Activated T-helper 2 cell treated with anti-CD3 and anti-CD28 coated beads, Interferon-gamma antibody, Interleukin-2, Interleukin-4, amounts not matched to agents 10 μg/mL and 5 μg/mL and 100 μg/mL, durations not matched to agents 14 hours and 24 hours and 36 hours (primary cell): Measurements from ENCODE around the gene USP47. TPM values are rescaled to one million over a fixed set of nuclear protein-coding genes. Genes with fewer than 3 reads are reported as not detected.

Experiments
- DNase-seq: peaks from one replicate; pipeline ENCODE4 v3.0.0; 2021; ENCODE audit warnings: low spot score
- H3K27ac Mint-ChIP-seq: one replicate; pipeline ENCODE4 v1.8.0; 2021; ENCODE audit warnings: mixed read lengths
- H3K27me3 Mint-ChIP-seq: one replicate; pipeline ENCODE4 v1.8.0; 2021; ENCODE audit warnings: low read depth, mixed read lengths
- H3K36me3 Mint-ChIP-seq: one replicate; pipeline ENCODE4 v1.8.0; 2021; ENCODE audit warnings: low read depth, mixed read lengths
- H3K4me1 Mint-ChIP-seq: one replicate; pipeline ENCODE4 v1.8.0; 2021; ENCODE audit warnings: low read depth, mixed read lengths
- H3K4me3 Mint-ChIP-seq: one replicate; pipeline ENCODE4 v1.8.0; 2021; ENCODE audit warnings: low read depth, mild to moderate bottlenecking, moderate library complexity, mixed read lengths
- H3K9me3 Mint-ChIP-seq: one replicate; pipeline ENCODE4 v1.8.0; 2021; ENCODE audit warnings: mixed read lengths
- intact Hi-C: fragments of 100-400 bp; cut with micrococcal nuclease; formaldehyde crosslinking; loops from one replicate; pipeline ENCODE4 v1.15.1; 2023
- total RNA-seq: library from RNA; stranded (reverse); gene quantifications from 2 replicates; pipeline ENCODE4 v1.2.3, GENCODE V29; 2022

The USP47 gene
- total RNA-seq, 1 donor from 2014 or later: 55.8 TPM

DNA sequence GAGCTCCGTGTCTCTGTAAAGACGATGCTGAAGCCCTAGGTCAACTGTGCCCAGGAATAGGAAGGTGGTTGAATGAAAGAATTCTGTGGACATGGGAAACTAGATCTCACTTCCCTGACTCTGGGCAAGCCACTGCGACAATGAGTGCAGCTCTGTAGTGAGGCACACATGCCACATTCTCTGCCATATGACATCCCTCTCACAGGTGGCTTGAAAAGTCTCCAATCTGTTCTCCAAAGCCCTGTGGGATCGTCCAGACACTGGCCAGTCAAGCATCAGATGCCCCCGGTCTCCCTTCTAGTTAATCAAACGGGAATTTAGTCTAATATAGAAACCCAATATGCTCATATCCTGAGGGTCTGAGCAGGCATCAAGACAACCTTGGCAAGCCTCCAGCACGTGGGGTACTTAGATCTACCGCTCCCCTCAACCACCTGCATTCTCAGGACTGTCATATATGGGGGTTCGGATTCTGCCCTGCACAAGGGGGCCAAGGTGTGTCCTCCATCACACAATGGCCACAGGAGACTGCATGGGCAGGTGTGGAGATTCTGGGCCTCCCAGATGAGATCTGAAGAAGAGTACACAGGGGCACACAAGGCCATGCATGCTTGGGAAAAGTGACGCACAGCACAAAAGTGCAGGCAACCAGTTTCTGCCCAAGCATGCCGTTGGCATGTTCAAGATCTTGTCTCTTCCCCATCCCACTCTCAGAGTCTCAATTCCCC, 154.7 kb downstream of the USP47 start:
- intact Hi-C loops: no loop called here

DNA sequence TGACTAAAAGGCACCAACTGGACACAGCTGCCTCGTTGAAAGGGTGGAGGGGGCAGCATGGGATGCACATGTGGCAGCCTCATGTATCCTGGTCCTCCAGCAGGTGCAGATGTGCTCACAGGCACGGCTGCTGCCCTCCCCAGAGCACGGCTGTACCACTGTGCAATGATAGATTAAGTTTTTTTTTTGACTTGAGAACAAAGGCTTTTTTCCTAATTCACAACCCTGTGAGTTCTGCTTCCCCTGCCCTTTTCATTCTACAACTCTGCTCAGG, 155.2 kb downstream of the USP47 start:
- Mint-ChIP-seq H3K27ac (no peak overlapping the region), H3K36me3 (no peaks in the 10 kb centered on the region), H3K9me3 (no peaks in the 10 kb centered on the region), H3K4me1 (peaks cover 13% of the 10 kb centered on the region), H3K27me3 (peaks cover 20% of the 10 kb centered on the region), H3K4me3 (no peak overlapping the region)
- no peak for DNase-seq
- intact Hi-C loops: no loop called here

More for the DNA sequence above, 154.7 kb downstream of the USP47 start:
- Mint-ChIP-seq H3K27ac (no peak overlapping the region), H3K36me3 (no peaks in the 10 kb centered on the region), H3K9me3 (no peaks in the 10 kb centered on the region), H3K4me1 (peaks cover 13% of the 10 kb centered on the region), H3K4me3 (no peak overlapping the region), H3K27me3 (peaks cover 20% of the 10 kb centered on the region)
- DNase-seq: no peak

DNA sequence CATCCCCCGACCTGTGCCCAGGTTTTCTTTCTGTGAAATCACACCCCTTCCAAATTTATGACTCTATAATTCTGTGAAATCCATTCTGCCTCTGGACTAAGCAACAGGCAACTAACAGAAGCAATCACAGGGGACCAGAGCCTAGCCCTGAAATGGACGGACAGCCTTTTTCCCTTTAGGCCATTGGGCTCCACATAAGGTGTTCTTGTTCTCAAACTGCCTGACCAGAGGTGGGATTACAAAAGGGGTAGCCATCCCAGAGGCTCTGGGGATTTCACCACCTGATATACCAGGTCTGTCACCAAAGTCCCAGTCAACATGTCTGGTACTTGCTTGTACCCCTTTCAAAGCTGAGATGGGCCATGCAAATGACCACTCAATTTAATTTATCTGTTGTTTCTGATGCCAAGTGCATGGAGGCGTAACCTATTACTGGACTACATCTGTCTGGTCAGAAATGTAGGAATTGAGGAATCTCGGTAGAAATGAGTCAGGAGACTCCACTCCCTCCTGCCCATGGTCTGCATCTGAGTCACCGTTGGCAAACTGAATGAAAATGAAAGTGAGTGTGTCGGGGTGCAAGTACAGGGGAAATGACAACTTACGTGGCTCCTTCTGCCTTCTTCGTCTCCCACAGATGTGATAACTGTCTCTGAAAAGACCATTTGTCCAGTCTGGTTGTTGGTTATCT, 156.5 kb downstream of the USP47 start:
- DNase-seq: no peak
- Mint-ChIP-seq H3K36me3 (no peaks in the 10 kb centered on the region), H3K27me3 (peaks cover 25% of the 10 kb centered on the region), H3K4me3 (peak overlapping the region; percentile 15), H3K4me1 (peaks cover 13% of the 10 kb centered on the region), H3K9me3 (no peaks in the 10 kb centered on the region), H3K27ac (no peak overlapping the region)
- intact Hi-C loops: no loop called here

DNA sequence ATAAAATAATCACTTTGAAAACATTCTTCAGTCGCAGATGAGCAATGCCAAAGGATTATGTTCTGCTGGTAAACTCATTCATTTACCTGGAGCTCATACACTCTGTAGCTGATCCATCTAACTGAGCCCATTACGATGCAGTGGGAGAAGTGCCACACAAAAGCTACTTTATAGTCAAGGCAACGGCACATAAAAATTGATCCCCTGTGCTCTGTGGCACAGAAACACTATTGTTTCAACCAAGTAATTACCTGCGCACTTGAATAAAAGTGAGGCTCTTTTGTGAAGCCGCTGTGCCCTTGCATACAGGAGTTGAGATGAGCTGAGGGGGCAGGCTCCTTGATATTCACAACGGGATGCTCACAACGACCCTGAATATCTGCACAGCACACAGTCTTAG, 159.4 kb downstream of the USP47 start:
- DNase-seq: no peak
- no peak overlapping the region for H3K4me3 Mint-ChIP-seq
- peaks cover 34% of the 10 kb centered on the region for H3K27me3 Mint-ChIP-seq
- no peak overlapping the region for H3K27ac Mint-ChIP-seq
- H3K4me1 Mint-ChIP-seq: peaks cover 13% of the 10 kb centered on the region
- no peaks in the 10 kb centered on the region for H3K9me3 Mint-ChIP-seq
- intact Hi-C loops: no loop called here
- no peaks in the 10 kb centered on the region for H3K36me3 Mint-ChIP-seq

DNA sequence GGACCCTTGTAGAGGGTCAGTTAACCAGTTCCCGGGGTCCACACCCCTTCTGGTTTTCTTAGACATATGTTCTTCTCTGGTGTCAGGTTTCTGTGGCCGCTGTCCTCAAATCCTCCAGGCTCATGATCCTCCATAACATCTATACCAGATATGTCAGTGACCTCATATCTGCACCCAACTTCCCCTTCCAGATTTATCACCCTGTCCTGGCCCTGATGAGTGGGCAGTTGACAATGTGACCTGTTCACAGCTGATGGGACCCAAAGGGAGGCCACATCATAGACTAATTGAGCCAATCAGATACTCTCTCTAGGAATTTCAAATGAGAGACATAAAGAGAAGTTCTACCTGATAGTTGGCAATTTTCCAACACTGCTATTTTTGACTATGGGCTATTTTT, 161.6 kb downstream of the USP47 start:
- no peaks in the 10 kb centered on the region for H3K9me3 Mint-ChIP-seq
- intact Hi-C loops: no loop called here
- H3K27me3 Mint-ChIP-seq: peaks cover 50% of the 10 kb centered on the region

DNA sequence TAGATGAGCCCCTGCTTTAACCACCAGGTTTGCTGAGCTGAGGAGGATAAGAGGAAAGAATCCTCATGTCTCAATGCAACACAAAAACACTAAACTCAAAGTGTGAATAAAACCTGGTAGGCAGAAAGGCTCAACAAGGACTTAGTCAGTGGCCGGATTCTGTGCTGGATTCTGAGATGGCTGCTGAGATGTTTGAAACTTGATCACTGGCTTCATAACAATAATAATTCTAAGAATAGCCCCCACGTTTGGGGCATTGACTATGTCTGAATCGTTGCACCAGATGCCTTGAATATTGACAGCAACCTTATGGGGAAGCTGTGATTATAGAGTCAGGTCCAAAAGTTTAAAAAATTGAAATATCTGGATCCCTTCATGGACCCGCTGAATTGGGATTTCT, 162.0 kb downstream of the USP47 start:
- no peaks in the 10 kb centered on the region for H3K9me3 Mint-ChIP-seq
- H3K27ac Mint-ChIP-seq: no peak overlapping the region
- peaks cover 53% of the 10 kb centered on the region for H3K27me3 Mint-ChIP-seq
- no peak overlapping the region for H3K4me3 Mint-ChIP-seq
- no peak for DNase-seq
- peaks cover 4% of the 10 kb centered on the region for H3K4me1 Mint-ChIP-seq
- intact Hi-C loops: no loop called here
- H3K36me3 Mint-ChIP-seq: no peaks in the 10 kb centered on the region

More for the DNA sequence above, 161.6 kb downstream of the USP47 start:
- DNase-seq: no peak
- H3K4me3 Mint-ChIP-seq: no peak overlapping the region
- peaks cover 8% of the 10 kb centered on the region for H3K4me1 Mint-ChIP-seq
- no peak overlapping the region for H3K27ac Mint-ChIP-seq
- no peaks in the 10 kb centered on the region for H3K36me3 Mint-ChIP-seq

DNA sequence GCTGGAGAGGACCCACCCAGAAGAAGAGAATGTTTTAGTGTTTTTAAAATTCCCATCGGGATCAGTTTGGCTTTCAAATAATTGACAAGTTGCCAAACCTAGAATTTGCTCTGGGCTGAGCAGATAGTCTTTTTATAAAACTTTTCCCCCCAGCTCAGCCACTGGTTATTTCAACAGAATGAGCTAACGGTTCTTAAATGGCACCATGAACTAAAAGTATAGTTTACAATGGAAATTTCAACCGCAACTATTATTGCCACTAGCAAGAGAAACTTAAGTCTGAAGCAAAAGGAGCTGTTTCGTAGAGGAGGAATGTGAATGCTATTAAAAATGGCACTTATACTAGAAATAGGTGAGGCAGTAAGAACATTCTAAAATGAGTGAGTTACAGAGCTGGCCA, 163.3 kb downstream of the USP47 start:
- H3K36me3 Mint-ChIP-seq: no peaks in the 10 kb centered on the region
- intact Hi-C loops: no loop called here
- H3K27me3 Mint-ChIP-seq: peaks cover 62% of the 10 kb centered on the region
- no peaks in the 10 kb centered on the region for H3K9me3 Mint-ChIP-seq
- DNase-seq: no peak
- no peak overlapping the region for H3K27ac Mint-ChIP-seq
- H3K4me1 Mint-ChIP-seq: peaks cover 5% of the 10 kb centered on the region
- no peak overlapping the region for H3K4me3 Mint-ChIP-seq

DNA sequence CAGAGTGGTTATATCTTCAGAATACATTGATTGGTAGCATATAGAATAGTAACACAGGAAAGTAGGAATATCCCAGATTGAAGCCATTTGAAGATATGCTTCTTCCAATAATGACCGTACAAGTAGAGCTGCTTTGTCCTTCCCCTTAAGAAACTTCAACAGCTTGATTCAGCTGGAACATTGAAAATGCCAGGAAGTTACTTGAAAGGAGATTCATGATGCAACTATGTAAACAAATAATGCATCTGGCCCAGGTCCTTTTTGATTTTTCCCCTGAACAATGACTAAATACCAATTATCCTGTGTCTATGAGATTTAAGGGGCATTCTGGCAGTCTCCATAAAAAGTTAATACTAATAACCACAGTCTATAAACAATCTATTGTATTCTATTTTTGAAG, 163.7 kb downstream of the USP47 start:
- H3K9me3 Mint-ChIP-seq: no peaks in the 10 kb centered on the region
- intact Hi-C loops: no loop called here
- DNase-seq: no peak
- H3K27me3 Mint-ChIP-seq: peaks cover 66% of the 10 kb centered on the region
- H3K27ac Mint-ChIP-seq: no peak overlapping the region
- H3K36me3 Mint-ChIP-seq: no peaks in the 10 kb centered on the region
- no peak overlapping the region for H3K4me3 Mint-ChIP-seq
- peaks cover 5% of the 10 kb centered on the region for H3K4me1 Mint-ChIP-seq

DNA sequence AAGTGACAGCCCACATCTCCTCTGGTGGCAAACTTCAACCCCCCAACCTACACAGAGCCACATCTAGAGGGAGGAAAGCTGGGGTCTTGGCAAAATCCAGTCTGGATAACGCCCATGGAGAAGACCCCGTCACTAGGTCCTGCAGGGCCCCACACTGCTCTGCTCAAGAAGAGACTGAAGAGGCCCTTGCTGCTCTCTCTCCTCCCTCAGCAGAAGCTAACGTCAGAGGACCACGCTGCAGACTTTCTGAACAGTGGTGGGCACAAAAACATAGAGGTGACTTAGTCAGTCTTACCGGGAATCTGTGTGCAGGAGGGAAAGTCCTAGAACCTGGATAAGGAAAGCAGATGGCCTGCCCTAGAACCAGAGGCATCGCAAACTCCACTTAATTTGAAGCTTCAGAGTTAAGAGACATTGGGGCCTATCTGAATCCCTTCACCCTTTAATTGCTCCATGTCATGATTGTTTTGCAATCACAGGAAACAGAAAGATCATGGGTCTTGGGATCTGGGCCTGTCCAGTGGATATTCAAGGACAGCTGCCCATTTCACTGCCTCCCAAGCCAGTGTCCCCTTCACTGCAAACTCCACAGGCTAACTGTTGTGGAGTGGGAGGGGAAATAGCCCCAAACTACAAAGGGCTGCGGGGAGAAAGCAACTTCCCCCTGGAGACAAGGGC, 164.9 kb downstream of the USP47 start:
- Mint-ChIP-seq H3K9me3 (no peaks in the 10 kb centered on the region), H3K27ac (no peak overlapping the region), H3K4me3 (no peak overlapping the region), H3K36me3 (no peaks in the 10 kb centered on the region), H3K27me3 (peaks cover 76% of the 10 kb centered on the region), H3K4me1 (peaks cover 5% of the 10 kb centered on the region)
- DNase-seq: no peak
- intact Hi-C loops: no loop called here

DNA sequence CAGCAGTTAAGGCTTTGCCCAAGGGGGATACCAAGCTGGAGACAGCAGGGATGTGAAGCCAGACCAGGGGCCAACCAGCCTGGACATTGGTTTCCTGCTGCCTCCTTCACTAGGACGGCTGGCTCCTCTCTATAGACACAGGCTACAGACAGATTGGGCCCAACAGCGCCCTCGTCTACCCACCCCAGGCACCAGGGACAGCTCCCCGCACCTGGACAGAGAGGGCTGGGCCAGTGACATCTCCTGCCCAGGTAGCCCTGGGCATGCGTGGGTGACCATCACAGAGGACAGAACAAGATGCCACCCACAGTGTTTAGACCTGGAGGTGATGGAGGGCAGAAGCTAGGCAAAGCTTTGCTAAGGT, 165.4 kb downstream of the USP47 start:
- intact Hi-C loops: no loop called here

DNA sequence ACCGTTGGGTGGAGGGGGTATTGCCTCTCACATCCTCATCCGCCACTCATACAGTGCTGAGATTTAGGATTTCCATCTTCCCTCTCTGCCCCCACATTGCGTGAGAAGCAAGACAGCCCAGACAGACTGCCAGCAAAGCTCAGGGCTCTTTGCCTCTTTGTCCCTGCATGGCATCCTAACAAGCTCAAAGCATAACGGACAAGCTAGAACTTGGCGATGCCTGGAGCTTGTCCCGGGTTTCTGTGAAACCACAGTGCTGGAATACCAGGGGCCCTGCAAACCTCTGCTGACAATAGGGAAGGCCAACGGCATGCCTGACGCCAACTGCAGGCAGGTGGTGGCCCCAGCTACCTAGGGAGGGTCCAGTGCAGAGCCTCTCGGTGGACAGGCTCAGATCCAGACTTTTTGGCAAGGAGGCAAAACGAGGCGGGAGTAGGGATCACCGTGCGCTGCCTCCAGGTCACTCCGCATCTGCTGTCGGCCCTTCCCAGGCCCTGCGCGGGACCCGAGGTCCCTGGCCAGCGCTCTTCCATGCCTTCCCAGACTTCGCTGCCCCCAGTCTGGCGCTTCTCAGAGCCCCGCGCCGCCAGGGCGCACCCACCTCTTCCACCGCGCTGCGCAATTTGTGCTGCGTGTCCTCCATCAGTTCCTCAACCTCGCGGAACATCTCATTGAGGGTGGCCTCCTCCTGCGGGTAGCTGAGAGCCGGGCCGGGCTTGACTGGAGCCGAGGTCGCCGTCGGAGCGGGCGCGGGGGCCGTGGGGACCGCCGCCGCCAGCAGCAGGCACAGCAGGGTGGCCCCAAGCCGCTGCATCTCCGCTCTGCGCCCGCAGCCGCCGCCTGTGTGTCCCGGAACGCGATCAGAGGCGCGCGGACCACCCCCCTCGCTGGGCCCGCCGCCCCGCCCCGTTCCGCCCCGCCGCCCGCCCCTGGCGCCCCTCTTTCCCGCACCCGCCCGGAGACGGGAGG, 166.3 kb downstream of the USP47 start, which contains the start of gene DKK3:
Gene DKK3, minus strand, starts transcription at position 858 of the 969 bp plus-strand sequence. Its CDS starts 44 bp downstream, at position 814.
- H3K27me3 Mint-ChIP-seq: peaks cover 77% of the 10 kb centered on the region
- H3K36me3 Mint-ChIP-seq: no peaks in the 10 kb centered on the region
- no peaks in the 10 kb centered on the region for H3K9me3 Mint-ChIP-seq
- peaks cover 5% of the 10 kb centered on the region for H3K4me1 Mint-ChIP-seq
- no peak within 1 kb of the TSS for H3K27ac Mint-ChIP-seq
- peak within 1 kb of the TSS; percentile 48 for H3K4me3 Mint-ChIP-seq
- DNase-seq: no peak
- intact Hi-C loops: no loop called here

More for the DNA sequence above, 165.4 kb downstream of the USP47 start:
- no peaks in the 10 kb centered on the region for H3K36me3 Mint-ChIP-seq
- H3K27ac Mint-ChIP-seq: no peak overlapping the region
- no peaks in the 10 kb centered on the region for H3K9me3 Mint-ChIP-seq
- H3K27me3 Mint-ChIP-seq: peaks cover 76% of the 10 kb centered on the region
- H3K4me3 Mint-ChIP-seq: no peak overlapping the region
- H3K4me1 Mint-ChIP-seq: peaks cover 5% of the 10 kb centered on the region
- DNase-seq: no peak
